SIG-M5 treated with dmso at 0.1 percent for 504 hours (cell line): ENCODE data around the gene MRPL42.
A peak's percentile ranks its signal among the peaks of the same experiment; 100 is the strongest.
"Not testable (repeated sequence)": the region's sequence is repeated elsewhere in the genome, so short reads cannot be mapped to it uniquely, and the experiment has no call there.

Experiments
- DNase-seq: peaks from one replicate; lab custom pipeline; 2025; ENCODE audit not compliant: unreplicated experiment; lab: John Stamatoyannopoulos, UW

MRPL42 gene

GRCh38 chr12:93443576-93443975 is 23.7 kb upstream of the MRPL42 start:
- no peak for DNase-seq

GRCh38 chr12:93447555-93448290 is 19.6 kb upstream of the MRPL42 start:
- no peak for DNase-seq

GRCh38 chr12:93448796-93449195 is 18.5 kb upstream of the MRPL42 start:
- DNase-seq: no peak

GRCh38 chr12:93449277-93449676 is 18.0 kb upstream of the MRPL42 start:
- DNase-seq: no peak

GRCh38 chr12:93451423-93452158 is 15.7 kb upstream of the MRPL42 start:
- DNase-seq: no peak

- DNase-seq: no peak
Measured at GRCh38 chr12:93453633-93454032, 13.7 kb upstream of the MRPL42 start.

GRCh38 chr12:93456077-93456476 is 11.2 kb upstream of the MRPL42 start:
- DNase-seq: no peak

- no peak for DNase-seq
Measured at GRCh38 chr12:93459097-93459496, 8.2 kb upstream of the MRPL42 start.

- DNase-seq: peak; percentile 47
Measured at GRCh38 chr12:93460003-93460402, 7.3 kb upstream of the MRPL42 start.

- peak; percentile 80 for DNase-seq
Measured at GRCh38 chr12:93460902-93461301, 6.4 kb upstream of the MRPL42 start.

GRCh38 chr12:93461503-93461902 is 5.8 kb upstream of the MRPL42 start:
- peak; percentile 34 for DNase-seq

GRCh38 chr12:93465841-93466240 is 1.5 kb upstream of the MRPL42 start:
- no peak for DNase-seq

- no peak for DNase-seq
Measured at GRCh38 chr12:93466625-93467350, 526 bp upstream of the MRPL42 start.

GRCh38 chr12:93468008-93468371 is 676 bp downstream of the MRPL42 start:
- DNase-seq: no peak

GRCh38 chr12:93469386-93469785 is 2.1 kb downstream of the MRPL42 start:
- DNase-seq: no peak

GRCh38 chr12:93476555-93476954 is 9.2 kb downstream of the MRPL42 start:
- no peak for DNase-seq

GRCh38 chr12:93482721-93483120 is 15.4 kb downstream of the MRPL42 start:
- no peak for DNase-seq

GRCh38 chr12:93483151-93483807 is 16.0 kb downstream of the MRPL42 start:
- no peak for DNase-seq

- DNase-seq: no peak
Measured at GRCh38 chr12:93484315-93484981, 17.1 kb downstream of the MRPL42 start.

- not testable (repeated sequence) for DNase-seq
Measured at GRCh38 chr12:93492808-93493207, 25.5 kb downstream of the MRPL42 start.

- DNase-seq: no peak
Measured at GRCh38 chr12:93494096-93494495, 26.8 kb downstream of the MRPL42 start.
